SKM-1 treated with dmso at 0.1 percent for 144 hours (cell line): ENCODE results near the gene ZNF750.

ENCODE experiments used
- DNase-seq: peaks from one replicate; lab custom pipeline; 2025; ENCODE audit not compliant: unreplicated experiment; lab: John Stamatoyannopoulos, UW

ZNF750 gene

DNA sequence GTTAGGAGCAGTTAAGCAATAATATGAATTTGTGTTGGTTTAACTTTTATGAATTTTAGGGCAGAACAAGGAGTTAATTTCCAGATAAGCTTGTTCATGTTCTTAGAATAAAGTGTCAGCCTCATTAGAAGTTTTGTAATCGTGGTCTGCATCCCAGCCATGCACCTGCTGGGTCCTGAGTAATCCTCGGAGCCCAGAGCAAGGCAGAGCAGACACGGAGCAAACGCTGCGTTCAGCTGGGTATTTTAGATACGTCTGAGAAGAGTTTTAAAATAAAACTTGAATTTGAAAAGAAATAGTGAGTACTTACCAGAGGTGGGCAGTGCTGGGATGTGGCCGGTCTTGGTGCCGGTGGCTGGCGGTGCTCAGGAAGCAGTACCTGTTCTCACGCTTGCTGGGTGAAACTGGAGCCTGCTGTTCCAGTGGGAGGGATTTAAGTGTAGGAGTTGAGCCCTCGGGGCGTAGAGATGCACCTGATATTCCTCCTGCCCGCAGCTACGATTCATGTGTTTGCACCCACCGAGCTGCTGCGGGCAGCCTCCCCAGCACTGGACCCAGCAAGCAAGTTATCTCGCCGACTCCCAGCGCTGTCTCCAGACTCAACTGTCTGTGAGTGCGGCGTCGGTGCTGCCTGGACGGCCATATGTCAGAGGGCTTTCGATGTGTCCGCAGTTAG, at the start of gene ZNF750:
Gene ZNF750, minus strand, starts transcription at position 406 of the 676 bp plus-strand sequence. CDS start 7,568 bp downstream, outside the sequence.
- DNase-seq, result no peak

DNA sequence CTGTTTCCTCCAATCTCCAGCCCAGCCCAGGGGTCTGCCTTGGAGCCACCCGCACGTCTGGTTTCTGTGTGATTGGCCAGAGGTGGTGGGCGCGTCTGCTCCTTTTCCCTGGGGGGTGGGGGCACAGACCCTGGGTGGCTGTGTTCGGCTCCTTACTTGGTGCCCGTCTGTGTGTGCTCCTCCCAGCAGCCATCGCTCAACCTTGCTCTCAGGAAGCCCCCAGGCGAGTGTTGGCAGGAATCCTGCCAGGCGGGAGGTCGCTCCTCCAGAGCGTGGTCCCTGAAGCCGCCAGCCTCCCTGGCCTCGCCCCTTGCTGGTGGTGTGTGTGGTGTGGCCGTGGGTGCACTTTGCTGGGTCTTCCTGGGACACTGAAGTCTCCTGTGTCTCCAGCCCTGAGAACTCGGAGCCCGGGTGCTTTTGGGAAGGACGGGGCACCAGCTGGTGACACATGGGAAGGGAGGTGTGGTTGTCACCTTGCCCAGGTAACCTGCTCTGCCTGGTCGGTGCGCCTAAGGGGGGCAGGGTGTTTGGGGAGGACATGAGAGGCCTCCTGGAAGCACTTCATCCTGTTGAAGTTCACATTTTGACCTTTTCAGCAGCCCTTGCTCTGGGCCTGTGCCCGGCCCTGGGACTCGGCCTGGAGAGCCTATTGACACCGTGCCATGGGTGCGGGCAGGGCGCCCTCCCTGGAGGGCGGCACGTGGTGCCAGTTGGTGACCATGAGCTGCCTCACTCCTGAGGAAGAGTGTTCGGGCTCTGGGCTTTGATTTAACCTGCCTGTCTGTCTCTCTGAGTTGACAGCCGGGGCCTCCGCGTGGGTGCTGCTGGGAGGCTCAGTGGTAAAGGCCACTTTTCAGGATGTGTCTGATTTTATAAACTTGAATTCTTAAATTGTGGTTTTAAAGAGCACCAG, 49.0 kb upstream of the ZNF750 start:
- DNase-seq, result no peak

- DNase-seq, result peak; percentile 39
Measured at GRCh38 chr17:82887255-82888164, 47.7 kb upstream of the ZNF750 start.

DNA sequence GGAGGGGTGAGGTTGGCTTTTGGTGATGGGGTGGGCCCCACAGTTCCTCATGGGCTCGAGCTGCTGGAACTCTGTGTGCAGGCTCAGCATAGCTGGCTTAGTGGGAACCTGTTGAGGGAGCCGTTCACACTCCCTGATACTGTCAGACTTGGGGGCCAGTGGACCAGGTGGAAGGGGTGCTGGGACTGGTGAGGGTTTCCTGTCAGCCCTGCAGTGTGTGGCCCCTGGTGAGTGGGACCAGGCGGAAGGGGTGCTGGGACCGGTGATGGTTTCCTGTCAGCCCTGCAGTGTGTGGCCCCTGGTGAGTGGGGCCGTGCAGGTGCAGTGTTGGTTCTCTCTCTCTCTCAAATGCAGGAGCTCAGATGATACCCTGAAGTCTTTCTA, 45.1 kb upstream of the ZNF750 start:
- no peak for DNase-seq

GRCh38 chr17:82884341-82884969, 44.6 kb upstream of the ZNF750 start:
- no peak for DNase-seq

- DNase-seq, result no peak
Measured at GRCh38 chr17:82883419-82884031, 43.7 kb upstream of the ZNF750 start.

DNA sequence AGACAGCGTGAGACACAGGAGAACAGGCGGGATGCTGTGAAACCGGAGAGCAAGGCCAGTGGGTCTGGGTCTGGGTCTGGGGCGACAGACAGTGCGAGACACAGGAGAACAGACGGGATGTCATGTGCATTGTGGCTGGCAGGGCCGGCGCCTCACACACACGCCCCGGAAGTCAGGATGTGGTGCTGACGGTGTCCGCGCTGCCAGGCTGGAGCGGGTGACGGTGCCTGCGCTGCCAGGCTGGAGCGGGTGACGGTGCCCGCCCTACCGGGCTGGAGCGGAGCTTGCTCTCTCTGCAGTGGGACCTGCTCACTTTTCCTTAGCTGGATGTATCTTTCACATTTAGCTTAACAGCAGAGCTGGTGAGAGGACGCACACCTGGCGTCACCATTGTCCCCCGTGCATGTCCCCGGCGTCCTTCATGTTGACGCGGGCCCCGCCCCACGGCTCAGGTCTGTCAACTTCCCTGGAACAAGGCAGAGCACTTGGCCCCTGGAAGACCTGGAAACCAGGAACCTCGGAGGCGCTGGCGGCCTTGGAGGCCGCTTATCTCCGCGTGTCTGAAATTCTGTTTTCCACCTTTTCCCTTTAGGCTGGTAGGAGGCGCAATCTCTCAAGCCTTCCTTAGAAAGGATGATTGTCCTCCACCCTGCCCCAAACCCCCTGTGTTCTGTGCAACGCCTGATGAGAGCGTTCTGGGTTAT, 43.0 kb upstream of the ZNF750 start:
- no peak for DNase-seq

DNA sequence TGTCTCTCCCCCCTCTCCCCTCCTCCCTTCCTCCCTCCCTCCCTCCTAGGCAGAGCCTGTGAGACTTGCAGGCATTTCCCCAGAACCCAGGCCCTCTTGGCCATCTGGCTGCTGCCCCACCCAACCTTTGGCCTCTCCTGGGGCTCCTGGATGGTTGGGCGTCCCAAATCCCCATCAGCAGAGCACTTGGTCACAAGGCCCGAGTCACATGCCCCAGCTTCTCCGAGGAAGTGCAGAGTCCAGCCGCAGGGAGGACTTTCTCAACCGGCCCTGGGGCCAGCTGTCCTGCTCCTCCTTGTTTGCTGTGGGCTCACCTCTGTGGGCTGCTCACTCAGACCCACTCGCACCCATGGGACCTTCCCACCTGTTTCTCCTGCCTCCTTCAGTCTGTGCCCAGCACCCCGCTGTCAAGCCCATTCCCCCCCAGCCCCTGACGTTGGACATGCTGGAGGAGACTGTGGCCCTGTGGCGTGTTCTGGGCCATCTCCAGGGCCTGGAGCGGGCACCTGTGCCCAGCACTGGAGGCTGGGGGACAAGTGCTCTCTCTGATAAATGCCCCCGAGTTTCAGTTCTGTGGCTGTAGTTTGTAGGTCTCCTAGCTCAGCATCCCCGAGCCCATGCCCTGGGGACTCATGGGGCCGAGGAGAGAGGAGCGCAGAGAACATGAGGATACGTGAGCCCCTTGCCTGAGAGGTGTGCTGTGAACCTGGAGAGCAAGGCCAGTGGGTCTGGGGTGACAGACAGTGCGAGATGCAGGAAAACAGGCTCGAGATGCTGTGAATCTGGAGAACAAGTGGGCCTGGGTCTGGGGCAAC, 42.3 kb upstream of the ZNF750 start:
- no peak for DNase-seq

DNA sequence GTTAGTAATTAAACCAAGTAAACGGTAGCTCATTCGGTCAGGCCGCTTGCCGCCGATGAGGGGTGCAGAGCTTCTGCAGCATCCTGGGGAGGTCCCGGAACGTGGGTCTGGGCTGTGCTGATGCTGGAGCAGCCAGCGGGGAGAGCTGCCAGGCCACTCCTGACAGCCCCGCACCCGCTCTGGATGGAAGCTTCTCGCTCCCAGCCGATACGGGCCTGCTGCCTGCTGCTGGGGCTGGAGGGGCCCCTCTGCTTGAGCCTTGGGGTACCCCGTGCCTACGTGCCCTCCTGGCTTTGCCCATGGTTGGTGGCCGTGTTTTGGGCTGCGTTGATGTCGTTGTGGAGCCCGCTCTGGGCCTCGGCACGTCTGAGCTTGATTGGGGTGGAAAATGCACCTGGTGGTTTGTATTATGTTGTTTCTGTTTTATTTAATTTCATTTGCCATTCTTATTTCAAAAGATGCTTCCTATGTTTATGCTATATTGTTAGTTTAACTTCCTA, 41.6 kb upstream of the ZNF750 start:
- DNase-seq, result no peak

DNA sequence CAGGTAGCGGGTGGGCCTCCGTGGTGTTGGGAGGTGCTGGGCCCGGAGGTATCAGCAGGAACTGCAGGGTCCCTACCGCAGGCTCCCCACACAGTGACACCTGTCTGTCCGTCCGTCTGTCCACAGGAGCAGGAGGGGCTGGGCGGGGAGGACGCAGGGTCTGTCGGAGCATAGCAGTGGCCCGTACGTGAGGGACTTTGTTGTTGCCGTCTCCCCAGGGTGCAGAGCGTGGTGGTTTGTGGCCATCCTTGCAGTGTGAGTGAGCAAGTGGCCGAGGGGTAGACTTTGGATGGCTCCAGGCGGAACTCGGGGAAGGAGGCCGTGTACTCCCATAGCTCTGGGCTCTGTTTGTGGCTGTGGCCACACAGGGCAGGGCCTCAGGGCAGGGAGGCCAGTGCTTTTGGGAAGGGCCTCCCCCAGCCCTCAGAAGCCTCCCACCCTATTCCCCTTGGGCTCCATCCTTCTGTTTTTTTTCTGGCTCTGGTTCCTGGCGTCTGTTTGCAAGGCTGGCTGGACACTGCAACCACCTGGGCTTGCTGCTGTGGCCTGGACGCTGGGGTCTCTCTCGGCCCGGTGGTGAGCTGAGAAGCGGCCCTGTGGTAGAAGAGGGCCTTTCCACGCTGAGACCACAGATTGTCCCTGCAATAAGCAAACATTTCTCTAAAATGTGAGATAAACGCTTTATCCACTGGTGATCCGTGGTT, 41.0 kb upstream of the ZNF750 start:
- DNase-seq, result no peak

GRCh38 chr17:82879241-82879640, 39.4 kb upstream of the ZNF750 start:
- DNase-seq, result no peak

- peak; percentile 62 for DNase-seq
Measured at GRCh38 chr17:82878527-82878926, 38.7 kb upstream of the ZNF750 start.

GRCh38 chr17:82876602-82877379, 37.0 kb upstream of the ZNF750 start:
- no peak for DNase-seq

DNA sequence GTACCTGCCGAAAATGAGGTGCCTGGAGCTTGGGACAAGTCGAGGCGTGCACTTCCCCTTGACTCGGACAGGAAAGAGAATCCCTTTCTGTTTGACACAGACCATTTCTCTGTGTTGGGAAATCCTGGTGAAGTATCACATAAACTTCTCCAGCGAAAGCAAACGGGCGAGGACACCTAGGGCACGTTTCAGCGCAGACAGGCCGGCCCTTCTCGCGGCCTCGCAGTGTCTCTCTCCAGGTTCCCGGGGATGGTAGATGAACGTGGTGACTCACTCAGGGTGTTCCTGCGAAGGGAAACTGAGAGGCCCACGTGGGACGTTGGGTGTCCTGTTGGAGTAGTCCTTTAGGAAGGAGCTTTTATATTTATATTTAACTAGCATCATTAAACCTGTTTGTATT, 36.3 kb upstream of the ZNF750 start:
- DNase-seq, result peak; percentile 9

GRCh38 chr17:82875407-82875856, 35.6 kb upstream of the ZNF750 start:
- no peak for DNase-seq

DNA sequence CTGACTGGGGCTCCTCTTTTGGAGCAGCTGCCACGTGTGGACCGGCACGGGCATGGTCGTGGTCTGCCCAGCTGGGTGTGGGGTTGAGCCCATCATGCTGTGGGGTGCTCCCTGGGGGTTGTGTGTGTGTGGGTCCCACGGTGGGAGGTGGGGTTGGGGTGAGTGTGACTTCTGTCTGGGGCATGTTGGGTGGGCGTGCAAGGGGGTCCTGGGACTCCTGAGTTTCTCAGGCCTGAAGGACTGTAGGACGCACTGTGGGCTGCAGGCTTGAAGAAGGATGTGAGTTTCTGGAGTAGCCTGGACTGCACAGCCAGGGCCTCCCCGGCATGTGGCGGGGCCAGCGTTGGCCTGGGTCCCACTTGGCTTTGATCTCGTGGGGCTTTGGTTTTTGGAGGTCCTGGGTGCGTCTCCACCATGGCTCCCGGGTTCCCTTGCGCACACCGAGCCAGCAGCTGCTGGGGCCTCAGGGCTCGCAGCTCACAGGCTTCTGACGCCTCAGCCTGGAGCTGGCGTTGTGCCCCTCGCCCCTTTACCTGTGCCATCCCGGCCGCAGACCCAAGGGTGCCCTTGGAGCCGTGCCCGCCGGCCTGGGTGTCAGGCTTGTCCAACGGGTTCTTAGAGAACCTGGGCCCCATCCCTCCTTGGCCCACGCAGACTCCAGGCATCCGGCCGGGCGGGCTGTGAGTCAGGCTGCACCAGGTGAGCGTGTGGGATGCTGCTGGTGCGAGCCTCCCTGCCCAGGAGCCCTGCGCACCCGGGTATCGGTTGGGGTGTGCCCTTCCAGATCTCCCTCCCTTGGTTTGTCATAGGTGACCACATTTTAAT, 34.4 kb upstream of the ZNF750 start:
- no peak for DNase-seq
